Limb (tissue), 2 donors: ENCODE data around the gene KCNJ18.
"Not testable (repeated sequence)": the region's sequence is repeated elsewhere in the genome, so short reads cannot be mapped to it uniquely, and the experiment has no call there.

ENCODE experiments used
- DNase-seq, 2 donors: peaks; one replicate each; pipeline ENCODE4 v3.0.0-alpha.2; 2016; ENCODE audit errors: extremely low spot score in 2 of 2

Gene KCNJ18

DNA sequence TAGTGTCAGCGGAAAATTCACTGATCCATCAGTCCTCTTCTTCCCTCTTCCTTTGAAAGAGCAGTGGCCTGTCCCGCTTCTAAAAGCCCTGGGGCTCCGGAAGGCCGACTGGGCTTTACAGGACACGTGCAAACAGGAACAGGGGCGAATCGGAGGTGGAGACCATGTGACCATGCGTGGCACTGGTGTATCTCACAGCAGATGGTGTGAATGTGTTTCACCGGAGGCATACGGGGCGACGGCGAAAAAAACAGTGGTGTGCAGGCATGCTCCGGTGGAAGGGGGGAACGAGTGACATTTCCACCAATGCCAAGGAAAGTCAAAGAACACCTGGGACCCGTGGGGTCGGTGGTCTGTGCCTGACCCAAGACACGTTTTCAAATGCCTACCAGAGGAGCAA lies 8.4 kb upstream of the KCNJ18 start:
- DNase-seq = not testable (repeated sequence)

DNA sequence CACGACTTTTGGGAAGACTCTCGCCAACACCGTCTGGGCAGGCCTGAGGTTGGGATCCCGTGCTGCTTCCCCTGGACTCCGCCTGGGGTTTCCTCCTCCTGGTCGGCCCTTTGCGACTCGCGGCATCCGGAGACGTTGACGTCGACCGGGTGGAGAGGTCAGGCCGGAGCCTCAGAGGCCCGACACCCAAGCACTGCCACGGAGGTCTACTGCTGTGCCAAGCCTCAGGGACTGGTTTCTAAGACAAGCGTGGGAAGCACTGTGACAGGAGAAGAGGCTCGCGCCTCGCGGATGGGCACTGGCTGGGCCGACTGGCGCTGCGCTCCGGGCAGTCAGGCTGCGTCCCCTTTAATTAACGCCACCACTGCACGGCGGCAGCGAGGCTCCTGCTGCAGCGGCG lies 7.9 kb upstream of the KCNJ18 start:
- not testable (repeated sequence) for DNase-seq

DNA sequence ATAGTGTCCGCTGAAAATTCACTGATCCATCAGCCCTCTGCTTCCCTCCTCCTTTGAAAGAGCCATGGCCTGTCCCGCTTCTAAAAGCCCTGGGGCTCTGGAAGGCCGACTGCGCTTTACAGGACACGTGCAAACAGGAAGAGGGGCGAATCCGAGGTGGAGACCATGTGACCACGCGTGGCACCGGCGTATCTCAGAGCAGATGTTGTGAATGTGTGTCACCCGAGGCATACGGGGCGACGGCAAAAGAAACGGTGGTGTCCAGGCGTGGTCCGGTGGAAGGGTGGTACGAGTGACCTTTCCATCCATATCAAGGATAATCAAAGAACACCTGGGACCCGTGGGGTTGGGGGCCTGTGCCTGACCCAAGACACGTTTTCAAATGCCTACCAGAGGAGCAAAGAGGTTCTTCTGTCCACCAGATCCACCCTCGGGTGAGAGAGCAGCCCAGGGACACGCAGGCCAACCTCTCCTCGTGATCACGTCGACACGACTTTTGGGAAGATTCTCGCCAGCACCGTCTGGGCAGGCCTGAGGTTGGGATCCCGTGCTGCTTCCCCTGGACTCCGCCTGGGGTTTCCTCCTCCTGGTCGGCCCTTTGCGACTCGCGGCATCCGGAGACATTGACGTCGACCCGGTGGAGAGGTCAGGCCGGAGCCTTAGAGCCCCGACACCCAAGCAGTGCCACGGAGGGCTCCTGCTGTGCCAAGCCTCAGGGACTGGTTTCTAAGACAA lies 7.1 kb upstream of the KCNJ18 start:
- not testable (repeated sequence) for DNase-seq

DNA sequence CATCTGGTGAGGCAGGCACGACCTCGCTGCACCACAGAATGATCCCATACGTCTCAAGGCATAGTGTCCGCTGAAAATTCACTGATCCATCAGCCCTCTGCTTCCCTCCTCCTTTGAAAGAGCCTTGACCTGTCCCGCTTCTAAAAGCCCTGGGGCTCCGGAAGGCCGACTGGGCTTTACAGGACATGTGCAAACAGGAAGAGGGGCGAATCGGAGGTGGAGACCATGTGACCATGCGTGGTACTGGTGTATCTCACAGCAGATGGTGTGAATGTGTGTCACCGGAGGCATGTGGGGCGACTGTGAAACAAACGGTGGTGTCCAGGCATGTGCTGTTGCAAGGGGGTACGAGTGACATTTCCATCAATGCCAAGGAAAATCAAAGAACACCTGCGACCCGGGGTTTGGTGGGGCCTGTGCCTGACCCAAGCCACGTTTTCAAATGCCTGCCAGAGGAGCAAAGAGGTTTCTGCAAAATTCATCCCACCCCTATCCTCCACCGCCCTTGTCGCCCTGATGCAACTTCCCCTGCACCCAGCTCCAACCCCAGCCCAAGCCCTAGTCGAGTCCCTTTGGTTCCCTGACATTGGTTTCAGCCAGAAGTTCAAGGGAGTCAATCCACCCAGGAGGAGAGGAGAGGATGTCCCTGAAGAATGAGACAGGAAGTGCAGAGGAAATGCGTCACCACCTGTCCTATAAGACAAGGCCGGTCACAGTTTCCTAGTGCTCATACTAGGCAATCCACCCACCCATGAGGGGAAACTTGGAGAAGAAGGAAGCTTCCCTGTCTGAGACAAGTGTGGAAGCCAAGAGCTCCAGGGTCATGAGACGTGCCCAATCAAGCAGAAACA lies 5.9 kb upstream of the KCNJ18 start:
- DNase-seq = no peak

DNA sequence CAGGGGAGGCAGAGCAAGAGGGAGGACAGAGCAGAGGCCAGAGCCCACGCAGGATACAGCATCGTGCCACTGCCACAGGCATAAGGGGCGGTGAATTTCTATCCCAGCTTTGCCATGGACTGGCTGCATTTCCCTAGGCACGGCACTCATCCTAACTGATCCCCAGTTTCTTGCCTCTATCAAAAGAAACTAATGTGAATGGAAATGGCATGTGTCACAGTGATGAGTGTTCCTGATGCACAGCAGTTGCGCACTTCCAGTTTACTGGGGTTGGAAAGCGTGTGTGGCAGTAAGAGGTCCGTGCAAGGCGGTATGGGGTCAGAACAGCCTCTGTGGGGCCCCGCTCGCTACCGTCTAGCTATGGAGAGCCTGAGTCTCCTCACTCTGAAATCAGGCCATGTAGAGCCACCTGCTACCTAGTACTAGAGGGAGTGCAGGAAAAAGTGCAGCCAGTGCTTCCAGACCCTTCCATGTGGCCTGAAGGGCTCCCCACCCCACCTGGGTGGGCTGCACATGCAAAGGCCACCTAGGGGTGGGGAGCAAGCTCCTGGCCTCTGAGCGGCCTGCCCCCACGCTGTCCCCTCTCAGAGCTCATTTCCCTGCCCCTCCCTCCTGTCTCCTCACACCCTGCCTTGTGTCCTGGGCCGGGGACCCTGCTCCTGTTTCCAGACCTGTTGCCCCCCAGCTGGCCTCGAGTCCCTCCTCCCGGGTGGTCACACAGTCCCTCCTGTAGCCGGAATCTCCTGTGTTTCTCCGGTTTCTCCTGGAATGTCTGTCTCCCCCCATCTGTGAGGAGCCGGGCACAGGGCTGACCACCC lies 5.0 kb upstream of the KCNJ18 start:
- DNase-seq = no peak

DNA sequence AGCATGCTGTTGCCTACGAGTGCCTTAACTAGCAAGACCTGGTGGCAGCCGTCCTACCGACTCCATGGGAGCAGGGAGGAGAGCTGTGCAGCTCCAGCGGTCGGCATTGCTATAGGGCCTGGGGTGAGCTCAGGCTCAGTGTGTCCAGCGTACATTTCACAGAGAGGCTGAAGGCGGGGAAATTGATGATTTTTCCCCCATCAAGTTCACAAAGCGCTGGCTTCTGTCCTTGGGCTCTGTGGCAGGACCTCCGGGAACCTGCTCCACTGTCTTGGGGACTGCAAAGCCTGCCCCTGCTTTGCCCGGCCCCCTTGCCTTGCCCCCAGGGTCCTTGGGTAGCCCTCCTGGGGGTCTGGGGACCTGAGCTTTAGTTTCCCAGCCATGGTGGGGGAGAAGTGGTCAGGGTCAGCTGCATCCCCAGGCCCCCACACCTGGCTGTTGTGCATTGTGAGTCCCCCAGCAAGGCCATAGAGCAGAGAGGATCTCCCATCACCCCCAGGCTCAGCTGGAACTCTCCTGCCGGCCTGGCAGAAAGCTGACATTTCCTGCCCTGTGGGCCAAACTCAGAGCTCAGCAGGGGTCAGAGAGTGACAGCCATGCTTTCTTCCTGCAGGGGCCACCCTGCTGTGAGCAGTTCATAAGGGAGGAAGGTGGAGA lies 3.9 kb upstream of the KCNJ18 start:
- DNase-seq = no peak

DNA sequence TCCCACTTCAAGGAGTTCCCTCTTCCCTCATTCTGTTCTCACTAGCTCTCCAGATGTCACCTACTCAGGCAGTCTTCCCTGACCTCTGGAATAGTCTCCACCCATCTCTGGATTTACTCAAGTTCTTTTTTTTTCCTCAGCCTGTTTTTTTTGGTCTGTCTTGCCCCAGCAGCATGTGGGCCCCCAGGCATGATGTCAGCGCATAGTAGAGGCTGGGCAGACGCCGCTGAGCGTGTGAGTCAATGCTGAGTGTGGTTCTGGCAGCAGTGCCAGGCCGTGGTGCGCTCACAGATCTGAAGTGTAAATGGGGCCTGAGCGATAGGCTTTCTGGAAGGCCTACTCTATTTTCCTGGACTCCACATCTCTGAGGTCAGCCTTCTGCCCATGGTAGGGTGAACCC lies 2.7 kb upstream of the KCNJ18 start:
- DNase-seq = peak in 1 of 2 donors; percentile 4

DNA sequence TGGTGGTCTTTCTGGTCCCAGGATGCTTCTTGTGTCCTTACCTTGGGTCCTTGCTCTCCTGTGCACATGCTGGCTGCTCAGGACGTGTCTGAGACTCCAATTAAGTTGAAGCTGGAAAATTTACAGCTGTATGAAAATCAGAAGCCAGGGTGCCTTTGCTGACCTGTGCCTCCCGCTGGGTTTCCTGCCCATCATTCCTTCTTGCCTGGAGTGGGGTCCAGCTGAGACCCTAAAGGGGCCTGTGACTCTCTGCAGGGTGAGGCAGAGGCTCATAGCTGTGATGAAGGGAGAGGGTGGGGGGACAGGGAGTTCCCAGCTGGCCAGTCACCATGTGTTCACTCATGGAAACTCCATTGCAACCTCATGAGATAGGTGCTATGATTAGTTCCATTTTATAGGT lies 1.5 kb upstream of the KCNJ18 start:
- DNase-seq = not testable (repeated sequence)

DNA sequence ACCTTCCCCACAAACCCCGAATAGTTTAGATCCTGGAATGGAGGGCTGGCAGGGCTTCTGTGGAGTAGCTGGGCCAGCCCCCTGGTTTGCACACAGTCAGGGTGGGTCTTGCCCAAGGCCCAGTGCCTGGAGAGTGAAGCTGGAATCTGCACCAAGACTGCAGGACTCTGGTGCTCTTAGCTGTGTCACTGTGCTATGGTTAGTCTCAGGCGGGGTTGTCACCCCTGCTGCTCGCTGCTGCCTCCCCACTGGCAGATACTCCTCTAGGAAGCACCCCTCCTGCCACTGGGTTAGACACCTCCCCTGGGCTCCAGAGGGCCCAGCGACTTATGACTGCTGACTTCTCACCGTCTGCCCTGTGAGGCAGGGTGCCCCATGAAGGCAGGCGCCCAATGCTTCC lies 842 bp upstream of the KCNJ18 start:
- not testable (repeated sequence) for DNase-seq

DNA sequence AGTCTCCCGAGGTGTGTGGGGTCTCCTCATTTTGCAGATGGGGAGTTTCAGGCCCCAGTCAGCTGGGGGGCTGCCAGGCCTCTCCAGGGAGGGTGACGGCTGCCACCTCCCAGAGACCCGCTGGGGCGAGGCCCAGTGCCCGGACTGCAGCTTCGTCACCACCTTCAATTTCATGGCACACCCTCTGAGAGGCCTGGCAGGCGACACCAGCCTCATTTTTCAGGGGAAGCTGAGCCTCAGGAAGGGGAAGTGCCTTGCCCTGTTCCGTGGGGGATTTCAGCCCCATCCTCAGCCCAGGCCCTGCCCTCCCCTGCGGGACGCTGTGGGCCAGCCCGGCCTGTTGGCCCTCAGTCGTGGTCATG lies 362 bp downstream of the KCNJ18 start:
- not testable (repeated sequence) for DNase-seq

DNA sequence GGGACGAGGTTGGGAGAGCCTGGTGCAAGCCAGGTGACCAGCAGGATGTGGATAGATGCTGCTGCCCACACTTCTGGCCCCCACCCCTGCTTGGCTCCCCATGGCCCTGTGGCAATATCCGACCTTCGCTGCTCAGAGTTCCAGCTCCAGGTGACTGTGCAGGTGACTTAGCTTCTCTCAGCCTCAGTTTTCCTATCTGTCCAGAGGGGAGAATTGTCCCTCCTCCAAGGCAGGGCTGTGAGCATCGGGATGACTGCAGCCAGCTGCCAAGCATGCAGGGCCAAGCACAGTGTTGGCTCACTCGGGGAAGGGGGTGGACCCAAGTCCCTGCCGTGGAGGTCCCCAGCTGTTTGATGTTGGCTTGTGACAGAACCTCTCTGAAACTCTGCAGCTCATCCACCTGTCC lies 1.1 kb downstream of the KCNJ18 start:
- DNase-seq = not testable (repeated sequence)

DNA sequence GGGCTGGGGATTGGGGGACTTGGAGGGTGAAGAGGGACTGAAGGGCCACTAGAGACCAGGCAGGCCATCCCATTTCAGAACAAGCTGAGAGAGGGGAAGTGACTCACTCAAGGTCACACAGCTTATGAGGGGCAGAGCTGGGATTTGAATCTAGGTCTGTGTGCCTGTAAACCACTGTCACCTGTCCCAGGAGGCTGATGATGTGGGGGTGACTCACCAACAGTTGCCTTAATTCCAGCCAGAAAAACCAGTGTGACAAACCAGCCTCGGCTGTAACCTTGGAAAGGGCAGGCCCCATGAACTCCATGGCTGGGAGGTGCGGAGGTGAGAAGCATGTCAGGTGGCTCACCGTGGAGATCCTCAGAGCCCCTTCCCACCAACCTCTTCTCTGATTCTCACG lies 1.6 kb downstream of the KCNJ18 start:
- DNase-seq = not testable (repeated sequence)

DNA sequence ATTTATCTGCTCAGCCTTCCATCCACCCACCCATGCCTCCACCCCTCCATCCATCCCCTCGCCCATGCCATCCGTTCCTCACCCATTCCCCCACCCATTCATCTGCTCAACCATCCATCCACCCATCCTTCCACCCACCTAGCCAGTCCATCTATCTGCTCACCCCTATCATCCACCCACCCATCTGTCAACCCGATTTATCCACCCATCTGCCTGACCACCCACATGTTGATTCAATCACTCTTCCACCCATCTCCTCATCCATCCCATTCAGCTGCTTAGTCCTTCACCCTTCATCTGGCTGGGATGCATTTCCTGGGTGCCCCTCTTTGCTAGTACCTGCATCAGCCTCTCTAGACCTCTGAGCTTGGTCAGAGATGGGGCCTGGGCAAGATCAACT lies 3.9 kb downstream of the KCNJ18 start:
- not testable (repeated sequence) for DNase-seq

DNA sequence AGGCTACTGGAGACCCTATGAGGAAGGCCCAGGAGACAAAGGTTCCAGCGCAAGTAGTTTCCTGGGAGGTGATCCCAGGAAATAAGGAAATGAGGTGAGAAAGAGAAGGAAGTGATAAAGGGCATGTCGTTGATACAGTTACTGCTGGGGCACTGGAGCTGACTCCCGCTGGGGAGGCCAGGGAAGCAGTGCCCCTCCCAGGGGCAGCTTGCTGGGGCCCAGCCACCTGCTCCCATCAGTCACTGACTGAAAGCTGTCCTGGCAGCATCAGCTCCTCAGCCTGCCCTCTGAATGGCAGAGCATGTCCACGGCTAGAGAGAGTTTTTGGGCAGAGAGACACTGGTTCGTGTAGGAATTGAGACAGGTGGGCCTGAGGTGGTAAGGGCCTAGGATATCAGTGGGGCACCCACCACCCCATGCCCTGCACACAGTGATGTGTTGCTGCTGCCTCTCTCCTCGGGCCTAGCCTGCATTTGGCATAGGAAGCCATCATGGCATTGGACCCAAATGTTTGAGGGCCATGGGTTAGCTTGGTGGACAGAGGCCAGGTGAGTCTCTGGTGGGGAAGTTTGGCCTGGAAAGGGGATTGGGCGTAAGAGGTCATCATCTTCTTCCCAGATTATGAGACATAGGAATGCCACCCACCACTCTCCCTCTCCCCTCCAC lies 4.7 kb downstream of the KCNJ18 start:
- DNase-seq = not testable (repeated sequence)

DNA sequence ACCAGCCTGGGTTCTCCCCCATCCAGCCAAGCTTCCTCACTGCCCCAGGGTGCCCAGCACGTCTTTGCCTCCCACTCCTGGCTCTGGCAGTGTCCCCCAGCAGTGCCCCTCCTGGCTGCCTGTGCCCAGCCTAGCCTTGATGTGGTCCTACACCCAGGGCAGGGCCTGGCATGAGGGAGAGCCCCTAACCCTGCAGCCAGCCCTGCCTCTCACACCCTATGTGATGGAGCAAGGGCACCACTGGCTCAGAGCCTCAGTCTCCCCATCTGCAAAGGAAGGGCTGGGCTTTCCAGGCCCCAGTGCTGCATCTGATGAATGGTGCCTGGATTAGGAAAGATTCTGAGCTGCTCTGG lies 5.2 kb downstream of the KCNJ18 start:
- not testable (repeated sequence) for DNase-seq

DNA sequence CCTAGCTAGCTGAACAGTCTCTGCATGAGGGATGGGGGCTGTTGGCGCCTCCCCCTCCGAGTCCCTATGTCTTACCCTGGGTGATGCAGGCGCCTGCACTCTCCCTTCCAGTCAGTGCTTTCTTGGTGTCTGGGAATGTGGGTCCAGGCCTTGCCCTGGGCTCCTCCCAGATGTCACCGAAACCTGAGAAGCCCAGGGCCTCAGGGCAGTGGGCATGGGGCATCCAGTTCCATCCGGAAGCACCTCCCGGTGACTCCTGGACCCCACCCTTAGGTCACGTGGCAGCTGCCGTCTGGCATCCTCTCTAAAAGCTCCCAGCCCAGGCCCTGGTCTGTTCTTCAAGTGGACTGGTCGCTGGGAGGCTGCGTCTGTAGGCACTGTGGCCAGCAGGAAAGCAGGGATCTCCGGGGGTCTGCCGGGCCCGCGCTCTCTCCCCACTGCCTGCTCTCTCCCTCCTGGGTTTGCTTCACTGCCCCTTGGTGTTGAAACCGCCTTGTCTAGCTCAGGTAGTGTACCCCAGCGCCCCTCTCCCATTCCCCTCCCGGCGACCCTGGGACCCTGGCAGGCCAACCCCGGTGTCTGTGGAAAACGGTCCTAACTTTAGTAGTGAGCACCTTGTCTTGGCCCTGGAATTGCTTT lies 6.2 kb downstream of the KCNJ18 start:
- DNase-seq = not testable (repeated sequence)

DNA sequence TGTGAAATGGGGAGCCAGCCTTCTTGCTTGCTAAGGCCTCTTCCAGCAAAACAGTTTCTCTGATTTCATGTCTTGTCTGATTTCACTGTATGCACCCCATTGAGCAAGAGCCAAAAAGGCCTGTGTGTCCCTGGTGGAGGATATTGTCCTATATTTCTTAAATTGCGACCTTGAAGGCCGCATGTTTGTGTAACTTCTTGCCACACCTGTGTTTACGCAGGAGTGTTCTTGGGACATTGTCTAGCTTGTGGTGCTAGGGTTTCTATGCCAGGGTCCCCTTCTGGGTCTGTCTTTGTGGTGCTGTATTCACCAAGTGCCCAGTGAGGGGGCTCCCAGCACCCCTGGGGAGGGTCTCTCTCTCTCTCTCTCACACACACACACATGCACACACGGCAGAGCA lies 6.8 kb downstream of the KCNJ18 start:
- DNase-seq = not testable (repeated sequence)

DNA sequence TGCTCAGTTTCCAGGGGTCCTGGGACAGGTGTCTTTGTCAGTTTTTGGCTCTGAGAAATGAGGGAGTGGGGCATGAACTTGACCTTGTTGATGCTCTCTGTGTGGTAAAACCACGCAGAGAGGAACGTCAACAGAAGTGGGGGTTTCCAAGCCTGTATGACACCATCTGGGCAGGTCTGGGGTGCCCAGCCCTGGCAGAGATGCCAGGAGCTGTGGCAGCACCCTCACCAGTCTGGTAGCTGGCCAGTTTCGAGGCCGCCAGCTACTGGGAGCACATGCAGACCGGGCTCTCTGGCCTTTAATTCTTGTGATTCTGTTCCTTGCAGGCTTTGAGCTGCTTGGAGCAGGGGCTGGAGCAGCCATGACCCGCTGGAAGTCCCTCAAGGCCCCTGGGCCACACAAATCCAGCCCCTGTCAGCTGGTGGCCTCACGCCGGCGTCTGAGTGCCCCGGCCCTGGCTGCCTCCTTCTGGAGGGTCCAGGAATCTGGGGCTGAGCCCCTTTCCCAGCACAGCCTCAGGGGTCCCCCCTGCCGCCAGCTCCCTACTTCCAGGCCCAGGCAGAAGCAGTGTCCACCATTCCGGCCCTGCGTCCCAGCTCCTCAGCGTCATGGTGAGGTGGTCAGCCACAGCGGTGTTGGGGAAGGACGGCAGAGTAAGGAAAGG lies 7.4 kb downstream of the KCNJ18 start:
- DNase-seq = not testable (repeated sequence)

DNA sequence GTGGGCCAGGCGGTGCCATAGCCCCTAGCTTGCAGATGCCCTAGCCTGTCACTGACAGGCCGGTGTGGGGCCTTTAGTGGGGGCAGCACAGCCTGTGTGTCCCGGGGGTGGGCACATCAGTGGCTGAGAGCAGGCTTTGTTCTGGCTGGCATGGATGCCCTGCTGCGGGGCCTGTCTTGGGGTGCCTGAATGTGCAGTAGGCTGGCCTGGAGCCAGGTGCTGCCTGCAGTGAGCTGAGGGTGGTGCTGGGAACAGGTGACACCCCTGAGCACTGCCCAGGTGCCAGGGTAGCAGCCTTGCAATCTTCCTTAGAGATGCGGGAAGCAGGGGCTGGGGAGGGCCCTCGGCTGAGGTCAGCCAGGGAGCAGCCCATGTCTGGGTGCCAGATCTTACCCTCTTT lies 8.8 kb downstream of the KCNJ18 start:
- not testable (repeated sequence) for DNase-seq

DNA sequence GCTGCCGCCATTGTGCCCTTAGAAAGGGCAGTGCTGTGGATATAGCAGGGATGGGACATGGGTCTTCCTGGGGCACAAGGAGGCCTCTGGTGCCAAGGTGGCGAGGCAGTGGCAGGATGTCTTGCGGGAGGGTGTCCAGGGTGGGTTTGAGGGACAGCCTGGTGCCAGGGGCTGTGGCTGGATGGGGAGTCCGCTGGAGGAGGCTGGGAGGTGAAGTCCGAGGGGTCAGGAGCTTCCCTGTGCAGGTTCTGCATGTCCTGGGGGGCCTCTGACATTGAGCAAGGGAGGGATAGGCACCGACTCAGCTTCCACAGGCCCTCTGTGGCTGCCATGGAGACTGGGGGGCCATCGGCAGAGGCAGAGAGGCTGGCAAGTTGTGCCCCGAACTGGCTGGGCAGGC lies 9.7 kb downstream of the KCNJ18 start:
- DNase-seq = not testable (repeated sequence)
